Breast epithelium (tissue), 4 donors: Measurements from ENCODE around the gene ATG7. TPM values are rescaled to one million over a fixed set of nuclear protein-coding genes. Genes with fewer than 3 reads are reported as not detected.
"Not testable (repeated sequence)": the region's sequence is repeated elsewhere in the genome, so short reads cannot be mapped to it uniquely, and the experiment has no call there.

Experiments
- DNase-seq, 2 donors: peaks; one replicate each; pipeline ENCODE4 v3.0.0-alpha.2; 2019; ENCODE audit warnings: low spot score in 2 of 2
- H3K27ac ChIP-seq, 2 donors: fragments of 200-600 bp; sonication (generic) in 1 of 2; one replicate each; pipeline ENCODE4 v1.5.1; 2016 to 2019; ENCODE audit warnings: mild to moderate bottlenecking in 1 of 2
- H3K27me3 ChIP-seq, 2 donors: fragments of 200-600 bp; sonication (generic) in 1 of 2; one replicate each; pipeline versions ENCODE4 v1.5.1 to v1.6.0; 2017 to 2019; ENCODE audit warnings: control low read depth in 1 of 2, mild to moderate bottlenecking in 1 of 2
- H3K36me3 ChIP-seq: fragments of 200-600 bp; one replicate; pipeline ENCODE4 v1.5.1; 2019
- H3K4me1 ChIP-seq, 2 donors: fragments of 200-600 bp; sonication (generic); one replicate each; pipeline ENCODE4 v1.5.1; 2016 to 2019; ENCODE audit warnings: control low read depth in 1 of 2
- H3K4me3 ChIP-seq, 3 donors: fragments of 200-600 bp; sonication (generic); 1 replicate in 2 of 3; 2 replicates in 1 of 3; pipeline ENCODE4 v1.5.1; 2016 to 2019; ENCODE audit warnings: mild to moderate bottlenecking in 3 of 3, moderate library complexity in 2 of 3
- H3K9me3 ChIP-seq, 2 donors: fragments of 200-600 bp; sonication (generic) in 1 of 2; one replicate each; pipeline ENCODE4 v1.5.1; 2016 to 2019; ENCODE audit warnings: control low read depth in 1 of 2
- CTCF ChIP-seq, 3 donors: fragments of 450-650 bp; IDR thresholded peaks; one replicate each; pipeline ENCODE4 v1.5.1; 2016 to 2017; ENCODE audit warnings: antibody characterized with exemption in 3 of 3, mild to moderate bottlenecking in 3 of 3, moderate library complexity in 3 of 3
- POLR2A ChIP-seq: fragments of 450-650 bp; IDR thresholded peaks from one replicate; pipeline ENCODE4 v1.6.1; 2016; ENCODE audit warnings: antibody characterized with exemption, mild to moderate bottlenecking, moderate library complexity
- POLR2AphosphoS5 ChIP-seq, 3 donors: sonication (generic); formaldehyde crosslinking; IDR thresholded peaks; one replicate each; pipeline ENCODE4 v1.6.1; 2017; ENCODE audit warnings: antibody characterized with exemption in 3 of 3
- intact Hi-C: fragments of 100-400 bp; cut with DNase I; formaldehyde crosslinking; loops from one replicate; pipeline ENCODE4 v1.15.1; 2023; ENCODE audit warnings: low total_unique reads
- total RNA-seq, 3 donors: library from RNA; depleted of rRNA; stranded (reverse); fragments of >200 nt; gene quantifications; one replicate each; pipeline ENCODE4 v1.1.0, GENCODE V29; 2016

ATG7 gene
- total RNA-seq, 3 donors from 2014 or later: 64.9 to 81.9 (median 75.5) TPM

GRCh38 chr3:11437506-11437905 lies 165.3 kb downstream of the ATG7 start:
- Histone ChIP-seq H3K27me3 (no peaks in the 10 kb centered on the region), H3K4me3 (no peak overlapping the region), H3K27ac (no peak overlapping the region), H3K4me1 (no peaks in the 10 kb centered on the region), H3K9me3 (no peaks in the 10 kb centered on the region), H3K36me3 (no peaks in the 10 kb centered on the region)
- no peak for TF ChIP-seq POLR2A
- no peak for TF ChIP-seq POLR2AphosphoS5 (IDR thresholded peaks at IDR 0.05)
- no peak for TF ChIP-seq CTCF (IDR thresholded peaks at IDR 0.05)
- no peak for DNase-seq
- intact Hi-C loops: no loop called here

GRCh38 chr3:11438646-11439045 lies 166.4 kb downstream of the ATG7 start:
- H3K36me3 ChIP-seq: no peaks in the 10 kb centered on the region
- intact Hi-C loops: no loop called here
- no peak for TF ChIP-seq POLR2AphosphoS5 (IDR thresholded peaks at IDR 0.05)
- TF ChIP-seq POLR2A: no peak
- TF ChIP-seq CTCF (IDR thresholded peaks at IDR 0.05): no peak
- H3K4me3 ChIP-seq: no peak overlapping the region
- no peaks in the 10 kb centered on the region for H3K4me1 ChIP-seq
- DNase-seq: no peak
- no peaks in the 10 kb centered on the region for H3K27me3 ChIP-seq
- H3K27ac ChIP-seq: no peak overlapping the region
- no peaks in the 10 kb centered on the region for H3K9me3 ChIP-seq

- H3K4me3 ChIP-seq, H3K36me3 ChIP-seq, intact Hi-C loops, H3K9me3 ChIP-seq, DNase-seq, H3K27me3 ChIP-seq, H3K27ac ChIP-seq, H3K4me1 ChIP-seq: not testable (repeated sequence)
These were observed 169.1 kb downstream of the ATG7 start for GRCh38 chr3:11441346-11441745.

GRCh38 chr3:11444404-11444803 lies 172.2 kb downstream of the ATG7 start:
- Histone ChIP-seq H3K4me1 (no peaks in the 10 kb centered on the region), H3K9me3 (no peaks in the 10 kb centered on the region), H3K36me3 (no peaks in the 10 kb centered on the region), H3K27me3 (no peaks in the 10 kb centered on the region), H3K27ac (no peak overlapping the region), H3K4me3 (no peak overlapping the region)
- intact Hi-C loops: no loop called here
- TF ChIP-seq POLR2AphosphoS5 (IDR thresholded peaks at IDR 0.05) (no peak), CTCF (IDR thresholded peaks at IDR 0.05) (no peak), POLR2A (no peak)
- DNase-seq: no peak

GRCh38 chr3:11445193-11445592 lies 173.0 kb downstream of the ATG7 start:
- H3K36me3 ChIP-seq, H3K4me1 ChIP-seq, H3K27me3 ChIP-seq, DNase-seq, intact Hi-C loops, H3K9me3 ChIP-seq, H3K4me3 ChIP-seq, H3K27ac ChIP-seq: not testable (repeated sequence)

- TF ChIP-seq POLR2A: no peak
- no peak for TF ChIP-seq CTCF (IDR thresholded peaks at IDR 0.05)
- TF ChIP-seq POLR2AphosphoS5 (IDR thresholded peaks at IDR 0.05): no peak
- Histone ChIP-seq H3K9me3 (no peaks in the 10 kb centered on the region), H3K36me3 (no peaks in the 10 kb centered on the region), H3K27me3 (no peaks in the 10 kb centered on the region), H3K4me1 (no peaks in the 10 kb centered on the region), H3K4me3 (no peak overlapping the region), H3K27ac (no peak overlapping the region)
- no peak for DNase-seq
- intact Hi-C loops: no loop called here
These were observed 173.7 kb downstream of the ATG7 start for GRCh38 chr3:11445883-11446282.
